Effector memory CD4-positive, alpha-beta T cell (primary cell): Measurements from ENCODE around the gene IRGC.

Source experiments
- DNase-seq, 3 donors: peaks; one replicate each; pipeline ENCODE4 v3.0.0-alpha.2; 2020
- H3K27ac ChIP-seq: 2 replicates; pipeline ENCODE4 v1.7.0; 2013; ENCODE audit warnings: mild to moderate bottlenecking, low read length, moderate library complexity; ENCODE audit not compliant: insufficient read depth, poor library complexity, severe bottlenecking
- H3K27me3 ChIP-seq: replicated peaks from 2 replicates; pipeline ENCODE4 v1.7.0; 2013; ENCODE audit warnings: mild to moderate bottlenecking, low read length; ENCODE audit not compliant: insufficient read depth, control insufficient read depth, poor library complexity, severe bottlenecking
- H3K36me3 ChIP-seq: 2 replicates; pipeline ENCODE4 v1.7.0; 2013; ENCODE audit warnings: mild to moderate bottlenecking, low read length, moderate library complexity; ENCODE audit not compliant: control insufficient read depth, insufficient read depth
- H3K4me1 ChIP-seq: 2 replicates; pipeline ENCODE4 v1.7.0; 2013; ENCODE audit warnings: low read length, mild to moderate bottlenecking; ENCODE audit not compliant: control insufficient read depth, insufficient read depth, poor library complexity, severe bottlenecking
- H3K4me3 ChIP-seq: 2 replicates; pipeline ENCODE4 v1.7.0; 2013; ENCODE audit warnings: low read length, low read depth, mild to moderate bottlenecking; ENCODE audit not compliant: insufficient read depth, poor library complexity, severe bottlenecking
- H3K9me3 ChIP-seq: 2 replicates; pipeline ENCODE4 v1.7.0; 2013; ENCODE audit warnings: mild to moderate bottlenecking, low read length, moderate library complexity; ENCODE audit not compliant: control insufficient read depth

Gene IRGC

GRCh38 chr19:43690890-43691289, 25.0 kb upstream of the IRGC start:
- Histone ChIP-seq H3K27me3 (no peaks in the 10 kb centered on the region), H3K4me1 (no peaks in the 10 kb centered on the region), H3K9me3 (peaks cover 12% of the 10 kb centered on the region), H3K27ac (no peak overlapping the region), H3K36me3 (no peaks in the 10 kb centered on the region), H3K4me3 (no peak overlapping the region)
- DNase-seq = no peak

GRCh38 chr19:43691755-43692154, 24.1 kb upstream of the IRGC start:
- Histone ChIP-seq H3K9me3 (peaks cover 17% of the 10 kb centered on the region), H3K27me3 (no peaks in the 10 kb centered on the region), H3K36me3 (no peaks in the 10 kb centered on the region), H3K27ac (no peak overlapping the region), H3K4me3 (no peak overlapping the region), H3K4me1 (no peaks in the 10 kb centered on the region)
- DNase-seq = no peak

- Histone ChIP-seq H3K27ac (no peak overlapping the region), H3K4me1 (no peaks in the 10 kb centered on the region), H3K36me3 (no peaks in the 10 kb centered on the region), H3K9me3 (peaks cover 17% of the 10 kb centered on the region), H3K27me3 (no peaks in the 10 kb centered on the region), H3K4me3 (no peak overlapping the region)
- DNase-seq = no peak
Observed at GRCh38 chr19:43692385-43692784, 23.5 kb upstream of the IRGC start.

- Histone ChIP-seq H3K27me3 (no peaks in the 10 kb centered on the region), H3K36me3 (no peaks in the 10 kb centered on the region), H3K27ac (no peak overlapping the region), H3K9me3 (peaks cover 17% of the 10 kb centered on the region), H3K4me1 (no peaks in the 10 kb centered on the region), H3K4me3 (no peak overlapping the region)
- DNase-seq = no peak
Observed at GRCh38 chr19:43692877-43693276, 23.0 kb upstream of the IRGC start.

- peaks cover 17% of the 10 kb centered on the region for H3K9me3 ChIP-seq
- H3K4me1 ChIP-seq = no peaks in the 10 kb centered on the region
- H3K36me3 ChIP-seq = no peaks in the 10 kb centered on the region
- H3K27me3 ChIP-seq = no peaks in the 10 kb centered on the region
- H3K27ac ChIP-seq = no peak overlapping the region
- no peak overlapping the region for H3K4me3 ChIP-seq
- DNase-seq = no peak
Observed at GRCh38 chr19:43694553-43694952, 21.3 kb upstream of the IRGC start.

GRCh38 chr19:43695985-43696704, 19.7 kb upstream of the IRGC start:
- Histone ChIP-seq H3K4me3 (no peak overlapping the region), H3K36me3 (no peaks in the 10 kb centered on the region), H3K27me3 (no peaks in the 10 kb centered on the region), H3K27ac (no peak overlapping the region), H3K9me3 (peaks cover 17% of the 10 kb centered on the region), H3K4me1 (no peaks in the 10 kb centered on the region)
- no peak for DNase-seq

- no peaks in the 10 kb centered on the region for H3K36me3 ChIP-seq
- no peaks in the 10 kb centered on the region for H3K4me1 ChIP-seq
- no peaks in the 10 kb centered on the region for H3K27me3 ChIP-seq
- peaks cover 9% of the 10 kb centered on the region for H3K9me3 ChIP-seq
- DNase-seq = no peak
- H3K27ac ChIP-seq = no peak overlapping the region
- H3K4me3 ChIP-seq = no peak overlapping the region
Observed at GRCh38 chr19:43697295-43697694, 18.6 kb upstream of the IRGC start.

GRCh38 chr19:43699506-43700394, 16.1 kb upstream of the IRGC start:
- Histone ChIP-seq H3K36me3 (no peaks in the 10 kb centered on the region), H3K4me3 (no peak overlapping the region), H3K4me1 (no peaks in the 10 kb centered on the region), H3K27ac (no peak overlapping the region), H3K27me3 (no peaks in the 10 kb centered on the region), H3K9me3 (peaks cover 5% of the 10 kb centered on the region)
- no peak for DNase-seq

- peak overlapping the region; percentile 27 for H3K4me3 ChIP-seq
Observed at GRCh38 chr19:43700395-43701000, 15.4 kb upstream of the IRGC start.

More at GRCh38 chr19:43700395-43701000, 15.4 kb upstream of the IRGC start:
- no peaks in the 10 kb centered on the region for H3K27me3 ChIP-seq
- DNase-seq = no peak
- H3K36me3 ChIP-seq = no peaks in the 10 kb centered on the region
- H3K9me3 ChIP-seq = peaks cover 5% of the 10 kb centered on the region
- H3K4me1 ChIP-seq = no peaks in the 10 kb centered on the region
- H3K27ac ChIP-seq = peak overlapping the region; percentile 63
